Measurements from ENCODE around the gene POLR3C.
"Not testable (repeated sequence)": the region's sequence is repeated elsewhere in the genome, so short reads cannot be mapped to it uniquely, and the experiment has no call there.

Gene POLR3C, protein sequence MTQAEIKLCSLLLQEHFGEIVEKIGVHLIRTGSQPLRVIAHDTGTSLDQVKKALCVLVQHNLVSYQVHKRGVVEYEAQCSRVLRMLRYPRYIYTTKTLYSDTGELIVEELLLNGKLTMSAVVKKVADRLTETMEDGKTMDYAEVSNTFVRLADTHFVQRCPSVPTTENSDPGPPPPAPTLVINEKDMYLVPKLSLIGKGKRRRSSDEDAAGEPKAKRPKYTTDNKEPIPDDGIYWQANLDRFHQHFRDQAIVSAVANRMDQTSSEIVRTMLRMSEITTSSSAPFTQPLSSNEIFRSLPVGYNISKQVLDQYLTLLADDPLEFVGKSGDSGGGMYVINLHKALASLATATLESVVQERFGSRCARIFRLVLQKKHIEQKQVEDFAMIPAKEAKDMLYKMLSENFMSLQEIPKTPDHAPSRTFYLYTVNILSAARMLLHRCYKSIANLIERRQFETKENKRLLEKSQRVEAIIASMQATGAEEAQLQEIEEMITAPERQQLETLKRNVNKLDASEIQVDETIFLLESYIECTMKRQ

GRCh38 chr1:145823565-145824498 lies at the start of gene POLR3C, which contains the start of gene RNF115:
Gene POLR3C, plus strand, starts transcription at chr1:145824200. Its CDS starts 1,577 bp downstream, at chr1:145825777.
Gene RNF115, minus strand, starts transcription at chr1:145824095. Its CDS starts 222 bp downstream, at chr1:145823873.
- peak; percentile 80 to 82 for DNase-seq

DNA sequence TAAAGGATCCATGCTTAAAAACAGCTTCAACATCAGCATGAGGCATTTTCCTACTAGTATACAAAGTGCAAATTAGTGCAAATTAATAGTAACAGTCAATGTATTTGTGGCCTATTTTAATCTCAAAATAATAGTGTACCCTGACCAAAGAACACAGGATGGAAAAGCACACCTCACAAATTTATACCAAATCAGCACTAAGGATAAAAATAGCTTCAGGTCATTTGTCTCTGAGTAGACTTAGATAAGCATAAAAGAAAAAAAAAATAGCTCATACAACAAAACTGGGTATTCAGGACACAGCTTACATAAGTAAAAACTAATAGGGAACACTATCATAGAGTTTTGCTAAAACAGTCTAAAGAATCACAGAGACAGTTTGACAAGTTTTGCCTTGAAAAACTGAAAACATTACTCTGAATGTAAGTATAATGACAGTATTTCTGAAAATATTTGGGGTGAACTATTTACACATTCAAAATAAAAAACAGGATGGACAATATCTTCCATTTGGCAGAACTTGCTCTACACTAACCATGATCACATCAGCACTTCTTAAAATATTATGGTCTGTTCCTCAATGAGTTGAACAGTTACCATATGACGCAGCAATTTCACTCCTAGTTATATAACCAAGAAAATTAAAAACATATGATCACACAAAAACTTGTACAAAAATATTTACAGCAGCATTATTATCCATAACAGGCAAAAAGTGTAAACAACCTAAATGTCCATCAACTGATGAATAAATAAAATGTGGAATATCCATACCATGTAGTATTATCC lies 46.4 kb upstream of the POLR3C start:
- DNase-seq, result no peak

- no peak for DNase-seq
Observed at GRCh38 chr1:145778146-145778540, 45.9 kb upstream of the POLR3C start.

- no peak for DNase-seq
Observed at GRCh38 chr1:145782272-145783099, 41.5 kb upstream of the POLR3C start.

GRCh38 chr1:145784409-145784808 lies 39.6 kb upstream of the POLR3C start:
- no peak for DNase-seq

DNA sequence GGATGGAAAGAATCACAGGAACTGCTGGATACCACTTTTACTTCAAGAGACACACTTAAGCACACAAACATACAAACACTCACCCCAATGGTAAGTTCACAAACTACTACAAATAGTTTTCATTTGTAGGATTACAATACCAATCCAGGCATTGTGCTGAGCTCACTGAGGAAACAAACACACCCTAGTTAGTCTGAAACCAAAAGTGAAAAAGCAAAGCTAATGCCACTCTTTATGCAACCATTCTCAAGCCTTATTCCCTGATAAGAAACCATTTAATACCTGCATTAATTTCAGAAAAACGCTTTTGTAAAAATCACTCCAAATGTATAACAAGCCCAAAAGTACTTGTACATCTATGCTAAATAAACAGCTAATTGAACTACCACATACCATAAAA lies 38.5 kb upstream of the POLR3C start:
- DNase-seq, result no peak

GRCh38 chr1:145786271-145786670 lies 37.7 kb upstream of the POLR3C start:
- DNase-seq, result no peak

- no peak for DNase-seq
Observed at GRCh38 chr1:145788580-145788979, 35.4 kb upstream of the POLR3C start.

GRCh38 chr1:145791860-145792259 lies 32.1 kb upstream of the POLR3C start:
- DNase-seq, result not testable (repeated sequence)

DNA sequence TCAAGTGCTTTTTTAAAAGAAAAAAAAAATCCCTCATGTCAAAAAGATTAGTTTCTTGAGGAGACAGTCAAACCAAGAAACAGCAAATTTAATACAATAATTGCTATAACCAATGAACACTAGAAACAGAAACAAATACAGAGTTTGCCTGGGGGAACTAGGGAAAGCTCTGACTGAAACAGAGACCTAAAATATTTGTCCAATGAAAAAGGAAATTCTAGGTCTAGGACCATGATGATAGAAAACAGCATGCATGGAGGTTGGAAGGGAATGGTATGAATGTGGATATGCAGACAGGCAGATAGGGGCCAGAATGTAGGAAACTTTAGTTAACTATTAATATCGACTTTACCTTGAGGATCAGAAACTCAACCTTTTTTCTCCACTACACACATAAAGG lies 31.5 kb upstream of the POLR3C start:
- DNase-seq, result no peak

- no peak for DNase-seq
Observed at GRCh38 chr1:145795257-145795881, 28.6 kb upstream of the POLR3C start.

GRCh38 chr1:145796753-145797152 lies 27.2 kb upstream of the POLR3C start:
- no peak for DNase-seq

GRCh38 chr1:145799806-145800205 lies 24.2 kb upstream of the POLR3C start:
- DNase-seq, result no peak

DNA sequence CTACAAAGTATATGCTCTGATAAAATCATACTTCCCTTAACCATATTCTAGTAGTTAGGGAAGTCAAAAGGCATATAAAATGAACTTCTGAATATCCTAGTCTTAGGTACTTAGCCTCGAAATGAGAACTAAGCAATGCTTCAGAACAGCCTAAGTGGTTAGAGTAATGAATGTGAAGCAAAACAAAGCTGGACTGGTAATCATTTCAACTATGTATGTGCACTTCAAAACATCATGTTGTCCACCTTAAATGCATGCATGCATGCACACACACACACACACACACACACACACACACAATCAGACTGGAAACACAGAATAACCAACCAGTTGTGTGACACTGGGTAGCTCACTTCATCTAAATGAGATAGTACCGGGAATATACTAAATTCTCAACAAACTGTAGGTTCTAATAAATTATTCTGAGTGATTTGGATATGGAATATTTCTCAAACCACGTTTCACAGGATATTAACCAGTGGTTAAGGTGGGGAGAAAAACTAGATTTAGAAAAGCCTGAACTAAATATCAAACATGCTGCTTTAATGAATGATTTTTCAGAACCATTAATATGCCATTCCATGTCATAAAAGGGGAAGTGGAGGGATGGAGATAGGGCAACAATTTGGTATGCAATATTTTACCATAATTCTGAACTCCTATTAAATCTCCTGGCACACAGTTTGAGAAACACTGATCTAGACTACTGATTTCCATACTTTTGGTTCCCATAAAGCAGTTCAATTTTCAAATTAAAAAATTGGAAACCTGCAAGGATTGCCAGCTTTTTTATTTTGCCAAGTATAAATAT lies 19.6 kb upstream of the POLR3C start:
- DNase-seq, result no peak

DNA sequence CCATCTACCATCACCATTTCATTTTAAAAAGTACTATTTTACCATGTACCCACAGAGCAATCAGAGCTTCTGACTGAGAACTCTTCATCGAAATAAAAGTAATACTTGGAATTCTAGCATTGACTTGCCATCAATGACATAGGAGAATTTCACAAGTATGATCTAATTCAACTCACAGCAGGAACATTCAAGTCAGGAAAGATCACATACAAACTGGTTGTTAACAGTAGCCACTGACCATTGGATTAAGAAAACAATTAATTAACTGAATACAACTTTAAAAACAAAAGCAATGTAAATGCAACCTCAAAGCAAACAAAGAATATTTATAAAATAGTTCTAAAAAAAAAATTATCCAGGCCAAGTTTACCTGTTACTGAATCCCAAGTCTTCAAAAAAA lies 18.9 kb upstream of the POLR3C start:
- no peak for DNase-seq

GRCh38 chr1:145806408-145806807 lies 17.6 kb upstream of the POLR3C start:
- no peak for DNase-seq

DNA sequence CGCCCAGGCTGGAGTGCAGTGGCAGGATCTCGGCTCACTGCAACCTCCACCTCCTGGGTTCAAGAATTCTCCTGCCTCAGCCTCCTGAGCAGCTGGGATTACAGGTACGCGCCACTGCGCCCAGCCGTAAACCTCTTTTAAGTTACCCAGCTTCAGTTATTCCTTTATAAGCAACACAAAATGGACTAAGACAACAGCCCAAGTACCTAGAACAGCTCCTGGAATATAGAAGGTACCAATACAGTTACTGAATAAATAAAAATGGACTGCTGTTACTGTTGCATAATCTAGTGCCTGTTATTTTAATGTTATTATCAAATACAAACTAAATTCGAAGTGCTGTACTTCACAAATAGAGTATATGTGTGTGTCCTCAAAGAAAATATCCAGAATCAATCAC lies 17.2 kb upstream of the POLR3C start:
- no peak for DNase-seq

- DNase-seq, result not testable (repeated sequence)
Observed at GRCh38 chr1:145812977-145813810, 10.8 kb upstream of the POLR3C start.

- not testable (repeated sequence) for DNase-seq
Observed at GRCh38 chr1:145818095-145818494, 5.9 kb upstream of the POLR3C start.
